AG04449 (cell line): Measurements from ENCODE around the gene TIRAP.
"Not testable (repeated sequence)": the region's sequence is repeated elsewhere in the genome, so short reads cannot be mapped to it uniquely, and the experiment has no call there.

Source experiments
- CTCF ChIA-PET: fragments of 350-600 bp; formaldehyde crosslinking; extraction: SDS; loops from one replicate; lab custom pipeline; 2021; ENCODE audit warnings: antibody characterized with exemption; lab: Yijun Ruan, JAX
- POLR2A ChIA-PET: fragments of 400-600, 350-600 bp; formaldehyde crosslinking; extraction: SDS; loops from one replicate; lab custom pipeline; 2020; ENCODE audit warnings: antibody characterized with exemption, inconsistent platforms; lab: Yijun Ruan, JAX
- DNase-seq: peaks from one replicate; pipeline ENCODE4 v3.0.0-alpha.2; 2010; ENCODE audit warnings: low read depth, low spot score
- H3K4me3 ChIP-seq: 2 replicates; pipeline ENCODE4 v1.5.1; 2011; ENCODE audit warnings: low read depth, mild to moderate bottlenecking, control low read depth, low read length
- TF ChIP-seq, protein P1 (sequence below): IDR thresholded peaks from one replicate; pipeline ENCODE4 v1.5.1; 2011; ENCODE audit warnings: mild to moderate bottlenecking, moderate library complexity, low read length, control low read depth, inconsistent platforms; ENCODE audit not compliant: insufficient read depth; ENCODE audit errors: missing control alignments

Gene TIRAP

DNA sequence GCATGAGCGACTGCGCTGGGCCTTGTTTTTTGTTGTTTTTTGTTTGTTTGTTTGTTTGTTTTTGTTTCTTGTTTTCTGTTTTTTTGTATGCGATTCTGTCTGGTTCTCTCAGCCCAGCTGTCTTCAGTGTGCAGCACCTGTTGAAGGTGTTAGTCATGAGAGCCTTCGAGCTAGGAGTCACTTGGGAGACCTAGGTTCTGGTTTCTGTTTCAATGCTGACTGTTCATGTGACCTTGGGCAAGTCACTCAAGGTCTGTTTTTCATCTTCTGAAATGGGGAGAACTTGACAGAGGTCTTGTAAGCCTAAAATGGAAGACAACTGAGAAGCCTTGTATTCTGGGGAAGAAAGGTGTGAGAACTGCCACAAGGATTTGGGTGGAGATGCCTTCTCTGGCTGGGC lies 22.8 kb downstream of the TIRAP start:
- DNase-seq = no peak
- TF ChIP-seq, protein P1, sequence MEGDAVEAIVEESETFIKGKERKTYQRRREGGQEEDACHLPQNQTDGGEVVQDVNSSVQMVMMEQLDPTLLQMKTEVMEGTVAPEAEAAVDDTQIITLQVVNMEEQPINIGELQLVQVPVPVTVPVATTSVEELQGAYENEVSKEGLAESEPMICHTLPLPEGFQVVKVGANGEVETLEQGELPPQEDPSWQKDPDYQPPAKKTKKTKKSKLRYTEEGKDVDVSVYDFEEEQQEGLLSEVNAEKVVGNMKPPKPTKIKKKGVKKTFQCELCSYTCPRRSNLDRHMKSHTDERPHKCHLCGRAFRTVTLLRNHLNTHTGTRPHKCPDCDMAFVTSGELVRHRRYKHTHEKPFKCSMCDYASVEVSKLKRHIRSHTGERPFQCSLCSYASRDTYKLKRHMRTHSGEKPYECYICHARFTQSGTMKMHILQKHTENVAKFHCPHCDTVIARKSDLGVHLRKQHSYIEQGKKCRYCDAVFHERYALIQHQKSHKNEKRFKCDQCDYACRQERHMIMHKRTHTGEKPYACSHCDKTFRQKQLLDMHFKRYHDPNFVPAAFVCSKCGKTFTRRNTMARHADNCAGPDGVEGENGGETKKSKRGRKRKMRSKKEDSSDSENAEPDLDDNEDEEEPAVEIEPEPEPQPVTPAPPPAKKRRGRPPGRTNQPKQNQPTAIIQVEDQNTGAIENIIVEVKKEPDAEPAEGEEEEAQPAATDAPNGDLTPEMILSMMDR = no peak
- ChIA-PET POLR2A (no interaction called here), CTCF (interaction anchor here (1.1 to 10.0 kb wide), 6 partner anchors 9 to 302 kb away, joined by 3 to 260 read pairs (median 4); no protein-coding TSS in a partner anchor)
- H3K4me3 ChIP-seq = no peak overlapping the region

DNA sequence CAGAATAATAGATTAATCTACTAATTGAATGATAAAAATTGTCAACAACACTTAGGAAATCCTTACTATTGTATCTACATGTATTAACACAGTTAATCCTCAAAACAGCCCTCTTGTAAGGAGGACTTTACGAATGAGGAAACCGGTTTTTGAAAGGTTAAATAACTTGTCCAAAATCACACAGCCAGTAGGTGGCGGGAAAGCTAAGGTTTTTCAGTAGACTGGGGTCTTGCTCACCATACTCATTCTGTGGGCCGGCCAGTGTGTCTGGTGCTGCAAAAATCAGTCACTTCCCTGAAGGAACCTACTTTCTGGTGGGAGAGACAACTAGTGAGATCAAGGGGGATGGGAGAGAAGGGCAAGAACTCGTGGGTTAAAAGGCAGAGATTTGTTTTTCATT lies 24.8 kb downstream of the TIRAP start:
- H3K4me3 ChIP-seq = no peak overlapping the region
- CTCF ChIA-PET = interaction anchor here (0.7 to 10.0 kb wide), 14 partner anchors 8 to 176 kb away, joined by 3 to 260 read pairs (median 4); partner anchors contain the start of gene ST3GAL4
- DNase-seq = no peak
- POLR2A ChIA-PET = no interaction called here
- TF ChIP-seq, protein P1 = peak; percentile 54

DNA sequence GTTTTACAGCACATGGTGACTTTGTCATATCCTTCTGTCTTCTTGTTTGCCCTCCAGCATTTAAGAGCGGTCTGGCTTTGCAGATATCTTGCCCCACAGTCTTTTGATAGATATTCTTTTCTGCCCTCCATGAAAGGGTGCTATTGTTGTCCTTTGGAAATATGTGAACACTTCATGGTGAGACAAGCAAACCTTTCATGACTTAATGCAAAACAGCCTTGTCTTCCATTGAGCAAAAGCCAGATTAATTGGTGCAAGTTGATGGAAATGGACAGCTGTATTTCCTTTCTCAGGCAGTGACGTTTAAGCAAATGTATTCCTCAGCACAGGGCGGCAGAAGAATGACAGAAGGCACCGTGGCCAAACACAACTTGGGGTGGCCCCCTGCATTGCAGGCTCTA lies 25.4 kb downstream of the TIRAP start:
- H3K4me3 ChIP-seq = no peak overlapping the region
- no peak for DNase-seq
- ChIA-PET CTCF (interaction anchor here (0.9 to 10.0 kb wide), 14 partner anchors 8 to 175 kb away, joined by 3 to 260 read pairs (median 4); partner anchors contain the start of gene ST3GAL4), POLR2A (no interaction called here)
- TF ChIP-seq, protein P1 = no peak

DNA sequence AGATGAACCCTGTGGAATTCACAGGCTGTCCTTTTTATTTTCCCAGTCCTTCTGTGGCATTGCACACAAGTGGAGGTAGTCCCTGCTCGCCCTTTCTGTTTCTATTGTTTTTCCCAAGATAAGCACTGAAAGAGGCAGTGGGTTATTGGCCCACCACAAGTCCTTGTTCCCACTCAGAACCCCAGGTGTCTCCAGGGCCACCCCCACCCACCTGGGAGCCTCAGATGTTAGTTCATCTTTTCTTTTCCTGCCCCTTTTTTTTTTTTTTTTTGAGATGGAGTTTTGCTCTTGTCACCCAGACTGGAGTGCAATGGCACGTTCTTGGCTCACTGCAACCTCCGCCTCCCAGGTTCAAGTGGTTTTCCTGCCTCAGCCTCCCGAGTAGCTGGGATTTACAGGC lies 25.9 kb downstream of the TIRAP start:
- H3K4me3 ChIP-seq, DNase-seq, POLR2A ChIA-PET: not testable (repeated sequence)
- CTCF ChIA-PET = interaction anchor here (1.3 to 10.0 kb wide), 9 partner anchors 10 to 175 kb away, joined by 3 to 260 read pairs (median 30); no protein-coding TSS in a partner anchor

DNA sequence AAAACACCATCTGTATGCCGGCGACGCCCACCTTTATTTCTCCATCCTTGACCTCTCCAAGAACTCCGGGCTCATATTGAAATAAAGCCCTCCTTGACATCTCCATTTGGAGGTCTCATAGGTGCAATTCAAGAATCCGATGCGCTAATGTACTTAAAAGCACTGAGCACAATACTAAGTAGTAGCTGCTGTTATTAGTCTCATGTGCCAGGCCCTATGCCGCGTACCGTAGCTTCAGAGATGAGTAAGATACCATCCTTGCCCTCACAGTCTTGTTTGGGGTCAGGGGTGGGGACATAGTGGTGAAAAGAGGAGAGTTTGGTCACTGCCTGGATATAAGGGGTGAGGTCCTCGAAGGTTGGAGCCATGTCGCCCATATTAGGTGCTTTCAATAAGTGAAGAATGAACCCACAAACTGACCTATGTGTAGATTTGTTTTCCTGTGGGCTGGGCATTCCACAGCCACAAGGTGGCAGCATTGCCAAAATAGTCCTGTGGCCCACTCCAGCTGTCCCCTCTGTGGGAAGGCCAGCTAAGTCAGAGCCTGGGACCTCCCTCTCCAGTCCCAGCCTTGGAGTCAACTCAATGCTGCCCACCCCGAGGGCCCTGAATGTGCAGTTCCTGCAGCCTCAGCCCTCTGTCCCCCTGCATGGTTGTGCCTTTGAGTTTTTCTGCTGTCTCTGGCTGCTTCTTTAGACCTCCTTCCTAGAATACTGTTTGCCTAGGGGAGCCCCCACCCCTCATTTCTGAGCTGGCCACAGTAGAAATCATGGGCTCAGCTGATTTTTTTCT lies 27.5 kb downstream of the TIRAP start:
- ChIA-PET CTCF (interaction anchor here (0.6 to 10.0 kb wide), 60 partner anchors 8 to 1035 kb away, joined by 3 to 260 read pairs (median 4); partner anchors contain the start of gene ST3GAL4), POLR2A (interaction anchor here (0.7 to 0.9 kb wide), 3 partner anchors 8 to 170 kb away, joined by 3 to 4 read pairs (median 3); no protein-coding TSS in a partner anchor)
- H3K4me3 ChIP-seq = no peak overlapping the region
- no peak for DNase-seq
- TF ChIP-seq, protein P1 = peak; percentile 78

DNA sequence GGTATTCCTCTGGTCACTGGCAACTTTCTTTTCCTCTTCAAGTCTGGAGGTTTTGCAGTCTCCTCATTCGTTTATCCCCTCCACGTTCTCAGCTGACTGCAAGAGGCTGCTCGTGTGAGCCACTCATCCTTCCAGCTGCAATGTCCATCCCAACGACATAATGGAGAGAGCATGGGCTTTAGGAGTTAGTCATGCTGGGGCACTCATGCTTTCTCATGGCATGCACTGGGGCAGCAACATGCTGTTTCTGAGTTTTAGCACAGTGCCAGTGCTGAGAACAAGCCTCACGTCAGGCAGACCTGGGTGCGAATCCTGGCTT lies 28.1 kb downstream of the TIRAP start:
- POLR2A ChIA-PET = interaction anchor here (0.9 kb wide), 2 partner anchors 7 to 43 kb away, joined by 3 read pairs; no protein-coding TSS in a partner anchor
- CTCF ChIA-PET = interaction anchor here (0.8 to 10.0 kb wide), 46 partner anchors 8 to 1035 kb away, joined by 3 to 260 read pairs (median 6); partner anchors contain the start of gene ST3GAL4
- DNase-seq = no peak
- TF ChIP-seq, protein P1 = no peak
- H3K4me3 ChIP-seq = no peak overlapping the region
